Osteoblast (primary cell): ENCODE measurements around the gene SERINC5. TPM values are rescaled to one million over a fixed set of nuclear protein-coding genes. Genes with fewer than 3 reads are reported as not detected.

ENCODE experiments used
- DNase-seq: peaks from one replicate; pipeline ENCODE4 v3.0.0; 2011; ENCODE audit warnings: low spot score, mixed read lengths; ENCODE audit not compliant: insufficient read length; ENCODE audit errors: missing footprints
- H2AFZ ChIP-seq: 2 replicates; pipeline ENCODE4 v1.6.0; 2011; ENCODE audit warnings: mild to moderate bottlenecking, low read length
- H3K27ac ChIP-seq: 2 replicates; pipeline ENCODE4 v1.5.1; 2011; ENCODE audit warnings: mild to moderate bottlenecking, low read depth, low read length, moderate library complexity
- H3K27me3 ChIP-seq: 2 replicates; pipeline ENCODE4 v1.6.0; 2012; ENCODE audit warnings: mild to moderate bottlenecking, control low read depth, inconsistent platforms, low read length, moderate library complexity; ENCODE audit not compliant: insufficient read depth
- H3K36me3 ChIP-seq: 2 replicates; pipeline ENCODE4 v1.5.1; 2011; ENCODE audit warnings: mild to moderate bottlenecking, low read length, control low read depth, moderate library complexity; ENCODE audit not compliant: insufficient read depth
- H3K4me1 ChIP-seq: 2 replicates; pipeline ENCODE4 v1.5.1; 2011; ENCODE audit warnings: mild to moderate bottlenecking, low read length, control low read depth, moderate library complexity; ENCODE audit not compliant: insufficient read depth
- H3K4me2 ChIP-seq: 2 replicates; pipeline ENCODE4 v1.6.0; 2011; ENCODE audit warnings: mild to moderate bottlenecking, low read length; ENCODE audit not compliant: insufficient read depth
- H3K4me3 ChIP-seq: fragments of 200-600 bp; sonication (generic); 3 replicates; pipeline ENCODE4 v1.5.1; 2012; ENCODE audit warnings: mild to moderate bottlenecking, low read length, inconsistent platforms; ENCODE audit not compliant: insufficient read depth
- H3K79me2 ChIP-seq: 2 replicates; pipeline ENCODE4 v1.6.0; 2012; ENCODE audit warnings: mild to moderate bottlenecking, low read length, control low read depth, inconsistent platforms; ENCODE audit not compliant: insufficient read depth
- H3K9me3 ChIP-seq: 2 replicates; pipeline ENCODE4 v1.5.1; 2011; ENCODE audit warnings: low read depth, low read length, control low read depth
- H4K20me1 ChIP-seq: 2 replicates; pipeline ENCODE4 v1.6.0; 2012; ENCODE audit warnings: mild to moderate bottlenecking, low read length, control low read depth; ENCODE audit not compliant: insufficient read depth
- CTCF ChIP-seq: IDR thresholded peaks from 2 replicates; pipeline ENCODE4 v1.5.1; 2011; ENCODE audit warnings: mild to moderate bottlenecking, low read depth, low read length, moderate library complexity; ENCODE audit errors: extremely low read depth
- total RNA-seq: library from RNA; depleted of rRNA; stranded (reverse); fragments of >200 nt; gene quantifications from 2 replicates; pipeline ENCODE4 v1.2.3, GENCODE V29; 2012

Gene SERINC5
- total RNA-seq, 1 donor = 96.3 TPM

DNA sequence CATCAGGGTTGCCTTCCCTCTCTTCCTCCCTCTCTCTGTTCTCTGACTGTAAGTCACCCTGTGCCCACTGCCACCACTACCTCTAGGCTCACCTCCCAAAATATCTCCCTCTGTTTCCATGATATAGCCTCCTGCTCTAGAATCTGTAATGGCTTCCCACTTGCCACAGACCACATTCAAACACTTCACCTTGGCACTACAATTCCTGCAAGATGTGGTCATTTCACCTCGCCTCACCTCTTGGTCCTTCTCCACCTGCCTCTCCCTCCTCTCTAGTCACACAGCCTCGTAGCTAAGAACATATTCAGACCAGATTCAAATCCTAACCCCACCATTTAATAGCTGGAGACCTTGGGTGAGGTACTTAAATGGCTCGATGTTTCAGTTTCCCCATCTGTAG lies 56.9 kb downstream of the SERINC5 start:
- H4K20me1 ChIP-seq = peaks cover 3% of the 10 kb centered on the region
- peak overlapping the region; percentile 69 for H3K27ac ChIP-seq
- no peaks in the 10 kb centered on the region for H3K27me3 ChIP-seq
- peaks cover 26% of the 10 kb centered on the region for H3K4me1 ChIP-seq
- peaks cover 61% of the 10 kb centered on the region for H3K79me2 ChIP-seq
- TF ChIP-seq CTCF = no peak
- H3K36me3 ChIP-seq = no peaks in the 10 kb centered on the region
- H3K9me3 ChIP-seq = no peaks in the 10 kb centered on the region
- no peak overlapping the region for H3K4me3 ChIP-seq
- H2AFZ ChIP-seq = peak overlapping the region; percentile 89
- no peak for DNase-seq
- no peak overlapping the region for H3K4me2 ChIP-seq

- H3K36me3 ChIP-seq = no peaks in the 10 kb centered on the region
- H2AFZ ChIP-seq = peak overlapping the region; percentile 89
- DNase-seq = no peak
- H3K4me2 ChIP-seq = peak overlapping the region; percentile 50
- H3K27ac ChIP-seq = peak overlapping the region; percentile 69
- H3K27me3 ChIP-seq = no peaks in the 10 kb centered on the region
- H3K79me2 ChIP-seq = peaks cover 62% of the 10 kb centered on the region
- no peak overlapping the region for H3K4me3 ChIP-seq
- no peak for TF ChIP-seq CTCF
- peaks cover 30% of the 10 kb centered on the region for H3K4me1 ChIP-seq
- H4K20me1 ChIP-seq = peaks cover 3% of the 10 kb centered on the region
- no peaks in the 10 kb centered on the region for H3K9me3 ChIP-seq
These were observed 57.4 kb downstream of the SERINC5 start for GRCh38 chr5:80198399-80198798.

DNA sequence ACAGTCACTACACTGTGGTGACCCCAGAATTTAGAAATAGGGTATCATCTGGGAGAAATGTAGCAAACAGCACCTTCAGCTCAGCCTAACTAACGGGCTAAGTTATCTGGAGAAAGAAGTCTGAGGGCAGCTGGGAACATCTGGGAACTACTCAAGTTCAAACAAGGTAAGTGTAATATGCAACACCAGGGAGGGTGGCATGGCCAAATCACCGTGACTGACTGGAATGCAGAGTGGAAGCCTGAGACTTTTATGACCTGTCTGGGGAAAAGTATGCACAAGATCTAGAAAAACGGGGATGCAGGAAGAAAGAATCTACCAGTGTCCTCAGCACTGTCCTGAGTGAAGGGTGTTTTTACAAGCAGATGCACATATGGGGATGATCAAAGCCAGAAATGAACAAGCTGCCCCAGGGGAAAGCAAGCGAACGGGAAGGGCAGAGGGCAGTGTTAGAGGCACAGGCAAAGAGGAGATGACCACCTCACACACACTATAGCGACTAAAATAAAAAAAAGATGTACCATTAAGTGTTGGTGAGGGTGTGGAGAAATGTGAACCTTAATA lies 59.9 kb downstream of the SERINC5 start:
- Histone ChIP-seq H3K36me3 (no peaks in the 10 kb centered on the region), H3K4me2 (no peak overlapping the region), H3K79me2 (peaks cover 66% of the 10 kb centered on the region), H2AFZ (no peak overlapping the region), H3K4me3 (no peak overlapping the region), H3K4me1 (peaks cover 48% of the 10 kb centered on the region), H3K9me3 (no peaks in the 10 kb centered on the region), H3K27ac (no peak overlapping the region), H4K20me1 (peaks cover 5% of the 10 kb centered on the region), H3K27me3 (no peaks in the 10 kb centered on the region)
- no peak for TF ChIP-seq CTCF
- no peak for DNase-seq

GRCh38 chr5:80194468-80194867 lies 61.4 kb downstream of the SERINC5 start:
- no peak overlapping the region for H3K27ac ChIP-seq

More at GRCh38 chr5:80194468-80194867, 61.4 kb downstream of the SERINC5 start:
- H3K9me3 ChIP-seq = no peaks in the 10 kb centered on the region
- H4K20me1 ChIP-seq = peaks cover 5% of the 10 kb centered on the region
- H3K4me1 ChIP-seq = peaks cover 48% of the 10 kb centered on the region
- no peaks in the 10 kb centered on the region for H3K36me3 ChIP-seq
- H3K79me2 ChIP-seq = peaks cover 77% of the 10 kb centered on the region
- no peak overlapping the region for H3K4me2 ChIP-seq
- no peak for DNase-seq
- H2AFZ ChIP-seq = no peak overlapping the region
- no peak overlapping the region for H3K4me3 ChIP-seq
- TF ChIP-seq CTCF = no peak
- no peaks in the 10 kb centered on the region for H3K27me3 ChIP-seq
